ENCODE data around the gene CHN2. TPM values are rescaled to one million over a fixed set of nuclear protein-coding genes. Genes with fewer than 3 reads are reported as not detected.

CHN2 gene
- total RNA-seq, 1 donor from 2014 or later = 36.1 TPM

DNA sequence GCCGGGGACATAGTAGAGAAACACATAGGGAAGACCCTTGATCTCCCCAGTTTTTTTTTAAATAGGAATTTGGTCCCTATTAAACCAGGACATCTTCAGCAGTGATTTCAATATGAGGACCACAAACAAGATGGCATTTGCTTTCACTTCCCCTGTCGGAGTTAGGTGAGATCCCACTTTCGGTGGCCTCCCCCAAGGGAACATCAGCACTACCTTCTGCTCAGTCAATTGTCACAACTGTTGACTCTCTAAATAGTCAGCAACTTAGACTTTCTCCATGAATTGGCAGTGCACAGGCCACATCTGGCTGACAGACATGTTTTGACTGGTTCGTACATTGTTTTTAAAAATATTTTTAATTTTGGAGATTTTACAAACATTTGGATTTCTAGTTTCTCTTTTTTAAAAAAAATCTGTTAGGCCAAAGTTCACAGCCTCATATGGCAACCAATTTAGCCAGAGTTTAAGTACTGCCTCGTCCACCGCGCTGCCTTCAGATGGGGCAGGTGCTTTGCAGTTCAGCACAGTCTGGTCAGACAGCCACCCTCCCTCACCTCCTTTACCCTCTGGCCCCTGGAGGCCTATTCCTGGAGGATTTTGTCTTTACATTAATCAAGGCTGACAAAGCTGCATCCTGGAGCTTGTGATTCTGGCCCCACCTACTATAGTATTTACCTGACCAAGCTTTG is 229.9 kb downstream of the CHN2 start:
- no peaks in the 10 kb centered on the region for H3K36me3 ChIP-seq
- intact Hi-C loops (cut with micrococcal nuclease) = no loop called here
- TF ChIP-seq, protein P1, sequence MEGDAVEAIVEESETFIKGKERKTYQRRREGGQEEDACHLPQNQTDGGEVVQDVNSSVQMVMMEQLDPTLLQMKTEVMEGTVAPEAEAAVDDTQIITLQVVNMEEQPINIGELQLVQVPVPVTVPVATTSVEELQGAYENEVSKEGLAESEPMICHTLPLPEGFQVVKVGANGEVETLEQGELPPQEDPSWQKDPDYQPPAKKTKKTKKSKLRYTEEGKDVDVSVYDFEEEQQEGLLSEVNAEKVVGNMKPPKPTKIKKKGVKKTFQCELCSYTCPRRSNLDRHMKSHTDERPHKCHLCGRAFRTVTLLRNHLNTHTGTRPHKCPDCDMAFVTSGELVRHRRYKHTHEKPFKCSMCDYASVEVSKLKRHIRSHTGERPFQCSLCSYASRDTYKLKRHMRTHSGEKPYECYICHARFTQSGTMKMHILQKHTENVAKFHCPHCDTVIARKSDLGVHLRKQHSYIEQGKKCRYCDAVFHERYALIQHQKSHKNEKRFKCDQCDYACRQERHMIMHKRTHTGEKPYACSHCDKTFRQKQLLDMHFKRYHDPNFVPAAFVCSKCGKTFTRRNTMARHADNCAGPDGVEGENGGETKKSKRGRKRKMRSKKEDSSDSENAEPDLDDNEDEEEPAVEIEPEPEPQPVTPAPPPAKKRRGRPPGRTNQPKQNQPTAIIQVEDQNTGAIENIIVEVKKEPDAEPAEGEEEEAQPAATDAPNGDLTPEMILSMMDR (IDR thresholded peaks at IDR 0.05; ENCODE audit: borderline replicate concordance) = no peak
- no peaks in the 10 kb centered on the region for H3K9me3 ChIP-seq (replicated peaks)
- H3K27me3 ChIP-seq (ENCODE audit: low read depth) = no peaks in the 10 kb centered on the region
- H3K27ac ChIP-seq (replicated peaks) = no peak overlapping the region
- no peak overlapping the region for H3K4me3 ChIP-seq
- H3K4me1 ChIP-seq = peaks cover 9% of the 10 kb centered on the region
- no peak for DNase-seq

DNA sequence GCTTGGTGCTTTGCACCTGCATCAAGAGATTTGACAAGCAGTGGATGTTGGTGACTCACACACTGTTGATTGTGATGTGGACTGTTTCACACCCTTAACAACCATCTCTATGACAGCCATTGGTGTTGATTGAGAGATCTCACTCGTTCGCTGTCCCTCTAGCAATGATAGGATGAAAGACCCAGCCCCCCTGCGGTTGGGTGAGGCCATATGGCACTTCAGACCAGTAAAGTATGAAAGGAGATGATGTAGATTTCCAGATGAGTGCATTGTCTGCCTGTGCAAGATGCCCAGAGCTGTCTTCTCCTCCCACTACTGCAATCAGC is 230.4 kb downstream of the CHN2 start:
- intact Hi-C loops (cut with micrococcal nuclease) = no loop called here
- Histone ChIP-seq H3K27me3 (ENCODE audit: low read depth) (no peaks in the 10 kb centered on the region), H3K9me3 (replicated peaks) (no peaks in the 10 kb centered on the region), H3K4me3 (no peak overlapping the region), H3K36me3 (no peaks in the 10 kb centered on the region), H3K4me1 (peaks cover 9% of the 10 kb centered on the region), H3K27ac (replicated peaks) (no peak overlapping the region)
- TF ChIP-seq, protein P1 (IDR thresholded peaks at IDR 0.05; ENCODE audit: borderline replicate concordance) = no peak
- DNase-seq = no peak

DNA sequence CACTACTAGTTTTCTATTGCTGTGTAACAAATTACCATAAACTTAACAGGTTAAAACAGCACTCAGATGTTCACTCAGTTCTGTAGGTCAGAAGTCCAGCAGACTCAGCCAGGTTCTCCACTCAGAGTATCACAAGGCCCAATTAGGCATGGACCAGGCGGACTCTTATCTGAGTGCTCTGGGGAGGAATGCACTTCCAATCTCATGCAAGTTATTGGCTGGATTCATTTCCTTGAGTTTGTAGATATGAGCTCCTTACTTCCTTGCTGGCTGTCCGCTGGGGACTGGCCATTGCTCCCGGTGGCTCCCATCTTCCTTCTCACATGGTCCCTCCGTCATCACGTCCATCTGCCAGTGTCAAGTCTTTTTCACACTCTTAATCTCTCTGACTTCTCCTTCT is 232.0 kb downstream of the CHN2 start:
- no peaks in the 10 kb centered on the region for H3K27me3 ChIP-seq (ENCODE audit: low read depth)
- intact Hi-C loops (cut with micrococcal nuclease) = no loop called here
- no peak overlapping the region for H3K27ac ChIP-seq (replicated peaks)
- no peaks in the 10 kb centered on the region for H3K36me3 ChIP-seq
- TF ChIP-seq, protein P1 (IDR thresholded peaks at IDR 0.05; ENCODE audit: borderline replicate concordance) = no peak
- H3K4me3 ChIP-seq = no peak overlapping the region
- DNase-seq = no peak
- H3K4me1 ChIP-seq = peaks cover 5% of the 10 kb centered on the region
- H3K9me3 ChIP-seq (replicated peaks) = no peaks in the 10 kb centered on the region

DNA sequence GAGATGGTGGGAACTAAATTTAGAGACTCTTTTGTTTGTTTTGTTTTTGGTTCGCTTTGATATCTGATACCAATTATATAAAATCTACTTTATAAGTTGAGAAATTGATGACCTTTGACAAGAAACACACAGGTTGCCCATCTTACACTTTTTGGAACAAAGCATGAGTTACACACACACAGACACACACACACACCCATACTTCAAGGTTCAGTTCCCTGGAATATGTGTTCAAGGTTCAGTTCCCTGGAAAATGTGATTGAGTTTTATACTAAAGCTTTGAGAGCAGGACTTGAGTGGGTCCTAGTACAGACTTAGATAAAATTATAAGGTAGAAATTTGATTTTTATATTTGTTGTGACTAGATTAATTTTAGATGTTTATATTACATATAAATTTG is 234.8 kb downstream of the CHN2 start:
- DNase-seq = no peak
- H3K4me3 ChIP-seq = no peak overlapping the region
- H3K27me3 ChIP-seq (ENCODE audit: low read depth) = no peaks in the 10 kb centered on the region
- intact Hi-C loops (cut with micrococcal nuclease) = no loop called here
- H3K4me1 ChIP-seq = peaks cover 10% of the 10 kb centered on the region
- TF ChIP-seq, protein P1 (IDR thresholded peaks at IDR 0.05; ENCODE audit: borderline replicate concordance) = no peak
- no peaks in the 10 kb centered on the region for H3K9me3 ChIP-seq (replicated peaks)
- no peaks in the 10 kb centered on the region for H3K36me3 ChIP-seq
- no peak overlapping the region for H3K27ac ChIP-seq (replicated peaks)

DNA sequence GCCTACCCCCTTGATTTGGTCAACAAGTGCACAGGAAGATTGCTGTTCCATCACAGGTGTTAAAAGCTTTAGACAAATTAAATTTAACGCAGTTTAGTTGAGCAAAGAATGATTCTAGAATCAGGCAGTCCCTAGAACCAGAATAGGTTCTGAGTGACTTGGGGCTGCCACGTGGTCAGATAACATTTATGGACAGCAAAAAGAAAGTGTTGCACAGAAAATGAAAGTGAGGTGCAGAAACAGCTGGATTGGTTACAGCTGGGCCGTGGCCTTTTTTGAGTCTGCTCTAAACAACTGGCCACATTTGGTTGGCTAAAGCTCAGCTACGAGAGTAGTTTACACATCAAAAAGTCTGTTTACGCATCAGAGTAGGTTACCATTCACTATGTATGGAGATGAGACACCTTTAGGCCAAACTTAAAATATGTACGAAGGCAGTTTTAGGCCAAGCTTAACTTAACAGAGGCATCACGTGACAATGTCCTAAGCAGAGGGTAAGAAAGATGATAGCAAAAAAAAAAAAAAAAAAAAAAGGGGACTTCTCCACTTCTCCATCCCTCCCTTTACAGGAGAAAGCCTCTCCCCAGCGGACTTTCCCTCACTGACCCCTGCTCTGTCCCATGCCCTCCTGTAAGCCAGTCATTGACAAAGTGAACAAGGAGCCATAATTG is 235.8 kb downstream of the CHN2 start:
- Histone ChIP-seq H3K27ac (replicated peaks) (no peak overlapping the region), H3K27me3 (ENCODE audit: low read depth) (no peaks in the 10 kb centered on the region), H3K36me3 (no peaks in the 10 kb centered on the region), H3K4me1 (peaks cover 11% of the 10 kb centered on the region), H3K4me3 (no peak overlapping the region), H3K9me3 (replicated peaks) (no peaks in the 10 kb centered on the region)
- TF ChIP-seq, protein P1 (IDR thresholded peaks at IDR 0.05; ENCODE audit: borderline replicate concordance) = no peak
- intact Hi-C loops (cut with micrococcal nuclease) = no loop called here
- no peak for DNase-seq
